ENCODE results near the gene PRDM13. TPM values are rescaled to one million over a fixed set of nuclear protein-coding genes. Genes with fewer than 3 reads are reported as not detected.

The PRDM13 gene
- total RNA-seq, 1 experiment from 2014 or later, result not detected

DNA sequence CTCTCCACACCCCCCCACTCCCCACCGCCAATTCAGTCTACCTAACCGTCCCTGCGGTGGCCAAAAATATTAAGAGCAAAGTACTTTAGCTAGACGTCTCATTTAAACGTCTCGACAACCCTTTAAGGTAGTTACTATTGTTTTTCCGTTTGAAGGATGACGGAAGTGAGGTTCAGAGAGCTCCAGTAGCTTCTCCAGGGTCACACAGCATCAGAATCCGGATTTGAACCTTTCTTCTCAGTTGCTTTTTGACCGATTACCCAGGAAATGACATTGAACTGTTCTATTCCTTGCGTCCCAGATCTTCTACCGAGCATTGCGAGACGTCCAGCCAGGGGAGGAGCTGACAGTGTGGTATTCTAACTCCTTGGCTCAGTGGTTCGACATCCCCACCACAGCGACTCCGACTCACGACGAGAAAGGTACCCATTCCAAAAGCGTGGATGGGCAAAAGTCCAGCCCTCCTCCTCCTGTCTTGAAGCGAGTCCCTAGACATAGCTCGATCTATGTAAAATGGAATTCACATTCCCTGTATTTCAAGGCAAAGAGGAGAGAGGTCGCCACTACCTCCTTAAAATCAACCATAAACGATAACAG, 2.4 kb downstream of the PRDM13 start:
- Histone ChIP-seq H3K36me3 (ENCODE audit: control insufficient read depth in 1 of 2, insufficient read depth in 2 of 2, low read length in 2 of 2) (no peaks in the 10 kb centered on the region), H3K9me3 (ENCODE audit: control insufficient read depth in 1 of 2, insufficient read depth in 1 of 2, low read depth in 1 of 2, low read length in 2 of 2) (no peaks in the 10 kb centered on the region), H3K27ac (ENCODE audit: low read depth, low read length) (no peak overlapping the region), H3K27me3 (ENCODE audit: insufficient read depth, low read length) (no peaks in the 10 kb centered on the region), H4K20me1 (ENCODE audit: insufficient read depth) (no peaks in the 10 kb centered on the region), H3K79me2 (ENCODE audit: insufficient read depth, low read length) (no peaks in the 10 kb centered on the region), H3K4me1 (ENCODE audit: control insufficient read depth in 1 of 2, insufficient read depth in 2 of 2, low read length in 2 of 2) (no peaks in the 10 kb centered on the region), H3K9me2 (ENCODE audit: insufficient read depth) (no peaks in the 10 kb centered on the region), H3K9ac (ENCODE audit: low read length) (no peak overlapping the region), H2AFZ (ENCODE audit: low read depth, low read length, poor library complexity, severe bottlenecking) (no peak overlapping the region), H3K4me2 (ENCODE audit: low read length) (no peak overlapping the region), H3K4me3 (replicated peaks in 1 of 2; ENCODE audit: low read depth in 1 of 2, low read length in 2 of 2) (no peak overlapping the region)
- CTCF ChIA-PET, result no interaction called here
- TF ChIP-seq ATF3 (IDR thresholded peaks at IDR 0.05) (no peak), SRF (IDR thresholded peaks at IDR 0.05; ENCODE audit: low read depth) (no peak), REST (IDR thresholded peaks at IDR 0.05; ENCODE audit: low read depth) (no peak), EZH2 (IDR thresholded peaks at IDR 0.05) (no peak), EGR1 (IDR thresholded peaks at IDR 0.05; ENCODE audit: low read depth) (no peak), POLR2AphosphoS5 (IDR thresholded peaks at IDR 0.05; ENCODE audit: low read depth, low read length) (no peak), RAD21 (IDR thresholded peaks at IDR 0.05; ENCODE audit: low read depth) (no peak), YY1 (IDR thresholded peaks at IDR 0.05; ENCODE audit: extremely low read depth, insufficient replicate concordance, low read depth, low read length) (no peak), ZFX (IDR thresholded peaks at IDR 0.05) (no peak)
- POLR2A ChIA-PET, result no interaction called here
- no TSS peak for BruUV-seq (replicated peaks)
- ATAC-seq (no peak), DNase-seq (ENCODE audit: low read depth, low spot score) (no peak)
- intact Hi-C loops (cut with micrococcal nuclease), result no loop called here
- RAD21 ChIA-PET (ENCODE audit: low non-redundant PET in 1 of 2, low total read pairs in 2 of 2, uncharacterized antibody in 2 of 2, unreplicated experiment in 2 of 2), result no interaction called here
